ENCODE data around the gene KLHL6. TPM values are rescaled to one million over a fixed set of nuclear protein-coding genes. Genes with fewer than 3 reads are reported as not detected.
A peak's percentile ranks its signal among the peaks of the same experiment; 100 is the strongest.
"Not testable (repeated sequence)": the region's sequence is repeated elsewhere in the genome, so short reads cannot be mapped to it uniquely, and the experiment has no call there.

KLHL6 gene
- total and polyA plus RNA-seq, 5 experiments from 2014 or later: 7.6 to 59.0 (median 20.7) TPM

DNA sequence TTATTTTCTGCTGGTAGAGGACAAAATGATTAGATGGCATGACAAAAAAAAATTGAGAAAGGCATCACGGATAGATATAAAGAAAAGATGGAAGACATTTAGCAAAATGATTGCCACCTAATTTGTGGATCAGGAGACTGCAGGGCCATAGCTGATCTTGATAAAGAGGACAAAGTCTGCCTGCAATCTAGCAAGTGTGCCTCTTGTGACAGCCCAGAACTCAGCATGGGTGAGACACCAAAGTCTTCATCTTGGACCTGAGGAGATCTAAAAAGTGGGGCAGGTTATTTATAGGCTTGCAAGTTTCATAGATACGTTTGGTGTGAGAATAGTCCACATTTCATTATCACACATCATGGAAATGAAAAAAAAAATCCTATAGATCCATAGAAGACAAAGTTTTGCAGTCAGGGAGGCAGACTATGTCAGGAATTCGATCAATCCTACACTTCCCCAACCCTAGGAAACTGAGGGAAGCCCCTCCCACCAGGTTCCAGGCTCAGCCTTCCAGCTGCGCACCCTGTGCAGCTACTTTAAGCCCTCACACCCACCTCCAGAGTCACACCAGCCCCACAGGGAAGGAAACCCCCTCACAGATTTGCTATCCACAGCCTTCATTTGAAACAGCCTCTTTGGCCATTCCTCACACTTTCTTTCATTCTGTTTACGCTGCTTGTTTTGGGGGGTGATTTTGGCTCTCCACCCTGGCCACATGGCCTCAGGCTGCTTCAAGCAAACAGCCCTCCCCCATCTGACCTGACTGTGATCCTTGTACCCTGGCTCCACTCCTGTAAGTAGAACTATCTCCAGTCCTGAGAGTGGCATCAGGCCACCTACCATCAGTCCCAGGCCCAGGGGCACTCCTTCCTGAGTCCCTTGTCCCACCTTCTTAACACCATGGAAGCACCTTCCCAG lies 28.1 kb upstream of the KLHL6 start:
- no peak for DNase-seq
- H3K36me3 Mint-ChIP-seq: no peaks in the 10 kb centered on the region
- no peaks in the 10 kb centered on the region for H3K9me3 Mint-ChIP-seq
- peak overlapping the region in 9 of 10 donors; percentile 5 to 85 (median 54) for H3K27ac Mint-ChIP-seq
- POLR2A ChIA-PET: interaction anchor here (0.6 kb wide), 1 partner anchor 10 kb away, joined by 8 read pairs; no protein-coding TSS in a partner anchor
- peaks cover 0 to 2% (median 0%) of the 10 kb centered on the region in 5 donors for H3K27me3 Mint-ChIP-seq
- no peak for ATAC-seq
- no peak overlapping the region for H3K4me3 Mint-ChIP-seq
- peaks cover 14 to 36% (median 29%) of the 10 kb centered on the region in 4 donors for H3K4me1 Mint-ChIP-seq

- POLR2A ChIA-PET: interaction anchor here (0.9 kb wide), 1 partner anchor 9 kb away, joined by 3 read pairs; no protein-coding TSS in a partner anchor
- Mint-ChIP-seq H3K27me3 (peaks cover 0 to 5% (median 0%) of the 10 kb centered on the region in 5 donors), H3K4me3 (no peak overlapping the region), H3K36me3 (no peaks in the 10 kb centered on the region), H3K4me1 (peaks cover 15 to 31% (median 21%) of the 10 kb centered on the region in 4 donors), H3K9me3 (no peaks in the 10 kb centered on the region), H3K27ac (peak overlapping the region in 1 of 10 donors; percentile 29)
- DNase-seq (no peak), ATAC-seq (no peak)
Measured at GRCh38 chr3:183582161-183582560, 26.7 kb upstream of the KLHL6 start.

DNA sequence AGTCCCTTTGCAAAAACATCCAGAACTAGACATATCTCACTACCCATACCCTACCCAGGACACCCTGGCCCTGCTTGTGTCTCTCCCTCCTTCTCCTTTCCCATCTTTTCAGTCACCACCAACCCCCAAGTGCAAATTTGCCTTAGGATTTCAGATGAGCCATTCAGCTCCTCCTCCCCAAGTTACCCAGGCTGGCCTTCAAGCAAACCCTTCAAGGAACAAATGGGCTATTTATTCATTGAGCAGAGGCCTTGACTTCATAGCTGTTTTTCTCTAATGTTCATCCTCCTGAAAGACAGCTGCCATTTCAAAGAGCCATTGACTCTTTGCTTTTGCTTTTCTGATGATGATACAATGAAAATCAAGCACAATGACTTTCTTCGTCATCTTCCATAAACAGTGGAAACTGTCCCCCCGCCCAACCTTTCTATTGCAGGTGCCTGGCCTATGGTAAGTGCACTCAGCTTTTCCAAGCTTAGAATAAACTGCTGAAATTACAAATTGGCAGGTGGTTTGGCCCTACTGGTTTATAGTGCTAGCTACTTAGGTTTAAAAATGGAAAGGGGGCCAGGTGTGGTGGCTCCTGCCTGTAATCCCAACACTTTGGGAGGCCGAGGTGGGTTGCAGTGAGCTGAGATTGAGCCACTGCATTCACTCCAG lies 26.1 kb upstream of the KLHL6 start:
- peak overlapping the region in 3 of 10 donors; percentile 2 to 63 (median 29) for H3K27ac Mint-ChIP-seq
- H3K4me1 Mint-ChIP-seq: peaks cover 10 to 27% (median 17%) of the 10 kb centered on the region in 4 donors
- POLR2A ChIA-PET: interaction anchor here (0.9 kb wide), 1 partner anchor 10 kb away, joined by 3 read pairs; no protein-coding TSS in a partner anchor
- peaks cover 0 to 5% (median 0%) of the 10 kb centered on the region in 5 donors for H3K27me3 Mint-ChIP-seq
- DNase-seq (no peak), ATAC-seq (no peak)
- no peaks in the 10 kb centered on the region for H3K36me3 Mint-ChIP-seq
- H3K4me3 Mint-ChIP-seq: no peak overlapping the region
- H3K9me3 Mint-ChIP-seq: no peaks in the 10 kb centered on the region

DNA sequence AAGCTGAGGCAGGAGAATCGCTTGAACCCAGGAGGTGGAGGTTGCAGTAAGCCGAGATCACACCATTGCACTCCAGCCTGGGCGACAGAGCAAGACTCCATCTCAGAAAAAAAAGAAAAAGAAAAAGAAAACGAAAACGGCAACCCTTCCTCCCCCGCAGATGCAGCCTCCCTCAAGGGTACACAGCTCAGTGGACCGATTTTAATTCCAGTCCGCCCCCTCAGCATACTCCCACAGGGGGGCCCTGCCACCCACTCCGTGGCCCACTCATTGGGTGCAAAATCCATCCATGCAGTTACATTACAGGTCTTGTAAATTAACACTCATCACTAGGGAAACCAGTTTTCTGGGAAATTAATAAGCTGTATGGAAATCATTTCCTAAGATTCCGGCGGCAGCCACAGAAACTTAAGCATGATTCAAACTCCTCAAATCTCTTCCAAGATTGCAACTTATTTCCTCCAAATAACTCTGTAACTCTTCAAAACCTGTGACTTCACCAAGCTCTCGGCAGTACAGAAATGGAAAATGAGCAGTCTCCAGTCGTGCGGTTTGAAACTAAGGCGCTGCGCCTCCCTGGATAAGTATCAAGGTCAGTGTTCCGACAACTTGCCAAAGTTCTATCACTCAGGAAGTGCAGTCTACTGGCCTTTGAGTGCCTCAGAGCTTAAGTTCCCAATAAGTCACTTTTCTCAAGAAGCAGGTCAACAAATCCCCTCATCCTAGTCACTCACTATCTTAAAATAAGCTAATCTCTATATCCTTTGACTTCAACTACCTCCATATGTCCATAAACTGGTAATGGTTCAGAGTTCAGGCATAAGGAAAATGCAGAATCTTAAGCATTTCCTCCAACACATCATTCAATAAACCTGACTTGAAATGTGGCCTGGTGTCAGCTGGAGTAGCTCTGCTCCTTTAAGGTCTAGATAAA lies 24.7 kb upstream of the KLHL6 start:
- ATAC-seq (no peak), DNase-seq (no peak)
- no peak overlapping the region for H3K4me3 Mint-ChIP-seq
- POLR2A ChIA-PET: no interaction called here
- H3K27me3 Mint-ChIP-seq: peaks cover 0 to 5% (median 0%) of the 10 kb centered on the region in 5 donors
- no peak overlapping the region for H3K27ac Mint-ChIP-seq
- H3K4me1 Mint-ChIP-seq: peaks cover 8 to 19% (median 13%) of the 10 kb centered on the region in 4 donors
- no peaks in the 10 kb centered on the region for H3K36me3 Mint-ChIP-seq
- H3K9me3 Mint-ChIP-seq: no peaks in the 10 kb centered on the region

DNA sequence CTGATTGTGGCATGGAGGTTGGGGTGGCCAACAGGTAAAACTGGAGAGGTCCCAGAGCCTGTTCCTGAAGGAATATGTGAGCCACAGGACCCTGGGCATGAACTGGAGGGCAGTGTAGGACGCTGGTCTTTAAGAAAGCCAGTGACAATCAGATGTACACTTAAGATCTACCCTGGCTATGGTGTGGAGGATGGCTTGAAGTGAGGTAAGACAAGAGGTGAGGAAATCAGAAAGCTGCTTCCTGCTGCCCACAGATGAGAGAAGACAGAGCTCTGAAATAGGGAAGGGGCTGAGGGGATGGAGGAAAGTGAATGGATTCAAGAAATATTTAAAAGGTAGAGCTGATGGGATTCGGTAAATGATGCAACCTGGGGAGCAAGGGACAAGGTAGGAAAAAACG lies 22.7 kb upstream of the KLHL6 start:
- Mint-ChIP-seq H3K4me1 (peaks cover 4 to 15% (median 13%) of the 10 kb centered on the region in 4 donors), H3K36me3 (no peaks in the 10 kb centered on the region), H3K9me3 (no peaks in the 10 kb centered on the region), H3K27me3 (peaks cover 0 to 5% (median 0%) of the 10 kb centered on the region in 5 donors), H3K27ac (peak overlapping the region in 2 of 10 donors; percentile 11 to 20), H3K4me3 (no peak overlapping the region)
- no peak for DNase-seq
- POLR2A ChIA-PET: no interaction called here
- ATAC-seq: no peak

DNA sequence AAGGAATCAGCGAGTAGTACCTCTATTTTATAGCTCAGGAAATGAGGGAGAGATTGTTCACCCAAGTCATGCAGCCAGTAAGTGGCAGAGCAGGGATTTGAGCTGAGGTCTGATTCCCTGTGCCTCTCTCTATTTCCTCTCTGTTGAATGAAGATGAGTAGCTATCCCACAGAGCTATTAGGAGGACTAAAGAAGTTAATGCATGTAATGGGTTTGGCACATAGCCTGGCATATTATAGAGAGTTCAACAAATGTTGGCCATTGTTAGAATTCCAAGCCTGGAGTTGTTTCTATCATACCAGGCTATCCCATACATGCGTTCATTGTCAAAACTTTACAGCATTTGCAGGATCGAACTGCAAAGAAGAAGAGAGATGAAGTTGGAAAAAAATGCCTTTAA lies 21.8 kb upstream of the KLHL6 start:
- no peaks in the 10 kb centered on the region for H3K9me3 Mint-ChIP-seq
- POLR2A ChIA-PET: no interaction called here
- DNase-seq (no peak), ATAC-seq (no peak)
- H3K4me3 Mint-ChIP-seq: no peak overlapping the region
- peaks cover 4 to 15% (median 13%) of the 10 kb centered on the region in 4 donors for H3K4me1 Mint-ChIP-seq
- H3K27ac Mint-ChIP-seq: no peak overlapping the region
- peaks cover 0 to 5% (median 0%) of the 10 kb centered on the region in 5 donors for H3K27me3 Mint-ChIP-seq
- H3K36me3 Mint-ChIP-seq: no peaks in the 10 kb centered on the region

DNA sequence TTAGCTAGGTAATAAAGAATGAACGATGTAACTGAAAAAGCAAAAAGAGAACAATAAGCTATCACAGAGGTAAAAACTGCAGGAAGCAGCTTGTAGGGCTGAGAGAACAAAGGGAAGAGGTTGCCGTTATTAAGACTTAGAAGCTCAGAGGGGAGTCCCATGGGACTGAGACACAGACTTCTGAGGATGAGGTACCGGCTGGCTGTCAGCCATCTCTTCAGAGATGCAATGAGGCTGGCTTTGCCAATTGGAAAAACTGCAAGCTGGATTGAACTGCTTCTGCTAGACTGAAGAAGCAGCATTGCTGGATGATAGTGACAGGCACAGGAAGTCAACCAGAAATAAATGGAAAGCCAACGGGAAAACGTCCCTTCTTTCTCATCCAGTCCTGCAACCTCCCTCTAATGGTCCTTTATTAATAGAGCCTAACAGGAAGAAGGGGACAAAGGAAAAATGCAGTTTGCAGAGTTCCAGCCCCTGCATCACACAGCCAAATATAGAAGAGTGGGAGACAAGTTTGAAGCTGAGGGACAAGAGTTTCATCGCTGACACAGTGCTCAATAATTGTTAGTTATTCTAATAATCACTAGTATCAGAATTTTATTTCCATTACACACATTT lies 21.1 kb upstream of the KLHL6 start:
- Mint-ChIP-seq H3K27ac (peak overlapping the region in 1 of 10 donors; percentile 19), H3K4me1 (peaks cover 4 to 15% (median 13%) of the 10 kb centered on the region in 4 donors), H3K27me3 (peaks cover 0 to 5% (median 0%) of the 10 kb centered on the region in 5 donors), H3K9me3 (no peaks in the 10 kb centered on the region), H3K36me3 (no peaks in the 10 kb centered on the region), H3K4me3 (no peak overlapping the region)
- no peak for DNase-seq
- POLR2A ChIA-PET: no interaction called here
- no peak for ATAC-seq

GRCh38 chr3:183572935-183573334 lies 17.4 kb upstream of the KLHL6 start:
- no peaks in the 10 kb centered on the region for H3K9me3 Mint-ChIP-seq
- DNase-seq: no peak
- ATAC-seq: no peak
- POLR2A ChIA-PET: no interaction called here
- no peaks in the 10 kb centered on the region for H3K36me3 Mint-ChIP-seq
- H3K27me3 Mint-ChIP-seq: peaks cover 0 to 3% (median 0%) of the 10 kb centered on the region in 5 donors
- H3K4me1 Mint-ChIP-seq: peaks cover 0 to 9% (median 7%) of the 10 kb centered on the region in 4 donors
- H3K4me3 Mint-ChIP-seq: no peak overlapping the region
- H3K27ac Mint-ChIP-seq: no peak overlapping the region

GRCh38 chr3:183570191-183570590 lies 14.7 kb upstream of the KLHL6 start:
- peak overlapping the region in 1 of 10 donors; percentile 3 for H3K27ac Mint-ChIP-seq
- not testable (repeated sequence) for H3K4me1 Mint-ChIP-seq, H3K36me3 Mint-ChIP-seq, DNase-seq, H3K27me3 Mint-ChIP-seq, H3K4me3 Mint-ChIP-seq, H3K9me3 Mint-ChIP-seq, ATAC-seq
- POLR2A ChIA-PET: interaction anchor here (0.6 kb wide), 1 partner anchor 18 kb away, joined by 3 read pairs; no protein-coding TSS in a partner anchor

DNA sequence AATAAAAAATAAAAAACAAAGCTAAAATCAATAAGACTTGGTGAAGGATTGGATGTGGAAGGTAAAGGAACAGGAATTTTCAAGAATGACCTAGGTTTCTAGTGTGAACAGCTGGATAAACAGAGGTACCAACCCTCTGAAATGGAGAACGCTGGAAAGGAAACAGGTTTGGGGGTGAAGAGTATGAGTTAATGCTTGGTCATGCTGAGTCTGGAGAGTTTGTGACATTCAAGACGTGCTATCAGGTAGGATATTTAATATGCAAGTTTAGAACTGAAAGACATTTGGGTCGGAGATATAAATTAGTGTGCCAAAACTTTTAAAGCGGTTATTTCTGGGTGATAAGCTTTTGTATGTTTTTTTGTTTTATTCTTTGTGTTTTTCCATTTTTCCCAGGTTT lies 11.4 kb upstream of the KLHL6 start:
- no peak for ATAC-seq
- DNase-seq: no peak
- H3K27ac Mint-ChIP-seq: no peak overlapping the region
- H3K4me3 Mint-ChIP-seq: no peak overlapping the region
- POLR2A ChIA-PET: no interaction called here
- H3K36me3 Mint-ChIP-seq: no peaks in the 10 kb centered on the region
- H3K9me3 Mint-ChIP-seq: no peaks in the 10 kb centered on the region
- no peaks in the 10 kb centered on the region for H3K27me3 Mint-ChIP-seq
- peaks cover 0 to 6% (median 0%) of the 10 kb centered on the region in 4 donors for H3K4me1 Mint-ChIP-seq

DNA sequence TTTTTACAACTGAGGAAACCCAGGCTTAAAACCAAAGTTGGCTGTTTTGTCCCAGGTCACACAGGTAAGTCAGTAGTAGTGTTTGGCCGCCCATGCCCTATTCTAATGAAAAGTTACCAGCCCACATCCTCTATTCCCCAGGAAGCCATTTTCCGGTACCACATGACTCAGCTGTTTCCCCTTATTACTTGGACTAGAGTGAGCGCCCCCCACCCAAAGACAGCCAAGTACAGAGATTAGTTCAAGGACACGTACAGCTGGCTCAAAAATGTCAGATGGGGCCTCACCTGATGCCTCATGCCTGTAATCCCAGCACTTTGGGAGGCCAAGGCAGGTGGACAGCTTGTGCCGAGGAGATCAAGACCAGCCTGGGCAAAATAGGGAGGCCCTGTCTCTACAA lies 8.5 kb upstream of the KLHL6 start:
- H3K27me3 Mint-ChIP-seq: no peaks in the 10 kb centered on the region
- H3K36me3 Mint-ChIP-seq: no peaks in the 10 kb centered on the region
- H3K27ac Mint-ChIP-seq: peak overlapping the region in 1 of 10 donors; percentile 5
- no peak for DNase-seq
- H3K9me3 Mint-ChIP-seq: no peaks in the 10 kb centered on the region
- peaks cover 0 to 6% (median 0%) of the 10 kb centered on the region in 4 donors for H3K4me1 Mint-ChIP-seq
- no peak for ATAC-seq
- POLR2A ChIA-PET: no interaction called here
- H3K4me3 Mint-ChIP-seq: no peak overlapping the region

- POLR2A ChIA-PET: no interaction called here
- Mint-ChIP-seq H3K9me3 (no peaks in the 10 kb centered on the region), H3K4me3 (no peak overlapping the region), H3K36me3 (no peaks in the 10 kb centered on the region), H3K27ac (no peak overlapping the region), H3K27me3 (no peaks in the 10 kb centered on the region), H3K4me1 (peaks cover 0 to 6% (median 0%) of the 10 kb centered on the region in 4 donors)
- DNase-seq: no peak
- ATAC-seq: no peak
Measured at GRCh38 chr3:183563536-183563874, 8.0 kb upstream of the KLHL6 start.
